GM21360 (cell line): ENCODE results near the gene CRACR2B.

ENCODE experiments used
- ATAC-seq: cut with Tn5 transposase; IDR thresholded peaks from one replicate; pipeline ENCODE4 v1.9.1; 2021; ENCODE audit warnings: mild to moderate bottlenecking, moderate library complexity; ENCODE audit not compliant: unreplicated experiment

The CRACR2B gene

DNA sequence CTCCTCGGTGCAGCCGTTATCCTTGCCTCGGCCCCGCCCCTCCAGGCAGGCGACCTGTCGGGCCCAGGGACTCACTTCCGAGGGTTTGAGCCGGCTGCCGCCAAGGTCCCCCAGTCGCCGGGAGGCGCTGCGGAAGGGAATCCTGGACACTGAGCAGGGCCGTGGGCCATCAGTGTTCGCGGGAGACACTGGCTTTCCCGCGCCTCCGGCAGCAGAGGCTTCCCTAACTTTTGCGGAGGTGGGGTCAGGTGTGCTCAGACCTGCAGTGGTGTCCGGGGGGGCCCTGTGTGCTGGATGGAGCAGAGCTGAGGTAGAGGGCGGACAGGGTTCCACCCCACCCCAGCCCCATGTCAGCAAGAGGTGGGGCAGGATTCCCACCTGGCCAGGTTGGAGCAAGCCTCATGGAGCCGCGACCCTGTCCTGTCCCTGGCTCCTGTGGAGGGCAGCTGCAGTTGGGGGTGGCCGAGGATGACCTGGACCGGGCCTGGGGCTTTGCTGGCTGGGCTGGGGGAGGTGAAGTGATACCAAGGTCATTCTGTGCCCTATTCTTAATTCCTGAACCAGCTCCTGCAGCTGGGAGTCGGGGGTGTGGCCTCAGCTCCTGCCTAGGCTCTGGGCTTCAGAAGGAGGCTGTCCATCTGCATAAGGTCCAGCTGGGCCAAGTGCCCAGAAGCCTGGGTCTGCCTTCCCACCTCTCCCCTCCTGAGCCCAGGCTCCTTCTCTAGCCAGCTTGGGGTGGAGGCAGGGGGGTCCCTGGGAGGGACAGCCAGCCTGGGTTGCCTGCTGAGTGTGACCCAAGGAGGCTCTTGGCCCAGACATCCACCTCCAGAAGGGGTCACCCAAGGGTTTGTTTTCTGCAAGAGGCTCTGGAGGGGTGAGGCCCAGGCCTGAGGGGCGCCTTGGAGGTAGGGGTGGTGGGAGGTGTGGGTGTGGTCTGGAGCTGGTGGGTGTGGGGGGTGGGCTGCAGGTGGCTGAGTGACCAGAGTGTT is 23.4 kb downstream of the CRACR2B start:
- no peak for ATAC-seq

- ATAC-seq, result no peak
Observed at GRCh38 chr11:852762-853161, 25.0 kb downstream of the CRACR2B start.

DNA sequence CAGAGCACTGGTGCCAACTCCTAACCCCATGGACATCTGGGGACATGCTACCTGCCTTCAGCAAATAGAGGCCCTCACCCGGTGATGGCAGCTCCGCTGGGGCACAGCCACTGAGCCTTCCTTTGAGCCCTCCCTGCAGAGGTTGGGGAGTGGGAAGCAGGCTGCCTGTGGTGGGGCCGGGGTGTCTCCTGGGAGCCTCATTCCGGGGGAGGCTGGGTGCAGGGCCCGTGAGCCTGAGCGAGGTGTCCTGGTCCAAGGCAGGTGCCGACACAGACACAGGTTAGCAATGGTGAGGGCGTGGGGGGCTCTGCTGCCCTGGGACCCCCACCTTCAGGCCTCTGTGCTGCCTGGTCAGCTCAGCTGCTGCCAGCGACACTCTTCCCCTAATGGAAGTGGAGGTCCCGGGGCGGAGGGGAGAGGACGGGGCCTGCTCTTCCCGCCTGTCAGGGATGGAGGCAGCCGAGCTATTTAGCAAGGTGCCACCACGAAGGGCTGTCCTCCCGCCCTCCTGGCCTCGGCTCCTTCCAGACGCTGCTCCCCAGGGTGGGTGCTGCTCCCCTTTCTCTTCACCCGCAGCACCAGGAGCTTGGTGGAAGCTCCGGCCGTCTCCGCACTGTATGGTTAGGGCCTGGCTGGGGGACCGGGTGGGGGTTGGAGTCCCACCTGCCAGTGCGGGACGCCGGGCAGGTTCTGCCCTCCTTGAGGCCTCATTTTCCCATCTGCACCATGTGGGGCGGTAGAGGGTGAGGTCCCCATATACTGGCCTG is 26.1 kb downstream of the CRACR2B start:
- ATAC-seq, result no peak

- ATAC-seq, result no peak
Observed at GRCh38 chr11:854601-855329, 27.0 kb downstream of the CRACR2B start.

DNA sequence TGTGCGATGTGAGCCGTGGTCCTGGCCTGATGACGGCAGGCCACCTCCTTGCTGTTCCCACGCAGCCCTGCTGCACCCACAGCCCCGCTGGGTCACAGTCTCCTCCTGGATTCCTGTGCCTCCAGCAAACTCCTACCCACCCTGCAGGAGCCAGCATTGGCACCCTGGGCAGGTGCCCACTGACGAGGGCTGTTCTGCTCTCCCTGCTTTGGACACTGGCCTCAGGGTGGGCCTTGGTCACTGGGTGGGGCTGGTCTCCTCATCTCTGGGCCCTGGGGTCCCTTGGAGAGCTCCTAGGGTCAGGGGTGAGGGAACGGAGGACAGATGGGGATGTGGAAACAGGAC is 27.6 kb downstream of the CRACR2B start:
- no peak for ATAC-seq

- ATAC-seq, result no peak
Observed at GRCh38 chr11:855796-856195, 28.1 kb downstream of the CRACR2B start.

- no peak for ATAC-seq
Observed at GRCh38 chr11:856397-856796, 28.7 kb downstream of the CRACR2B start.

DNA sequence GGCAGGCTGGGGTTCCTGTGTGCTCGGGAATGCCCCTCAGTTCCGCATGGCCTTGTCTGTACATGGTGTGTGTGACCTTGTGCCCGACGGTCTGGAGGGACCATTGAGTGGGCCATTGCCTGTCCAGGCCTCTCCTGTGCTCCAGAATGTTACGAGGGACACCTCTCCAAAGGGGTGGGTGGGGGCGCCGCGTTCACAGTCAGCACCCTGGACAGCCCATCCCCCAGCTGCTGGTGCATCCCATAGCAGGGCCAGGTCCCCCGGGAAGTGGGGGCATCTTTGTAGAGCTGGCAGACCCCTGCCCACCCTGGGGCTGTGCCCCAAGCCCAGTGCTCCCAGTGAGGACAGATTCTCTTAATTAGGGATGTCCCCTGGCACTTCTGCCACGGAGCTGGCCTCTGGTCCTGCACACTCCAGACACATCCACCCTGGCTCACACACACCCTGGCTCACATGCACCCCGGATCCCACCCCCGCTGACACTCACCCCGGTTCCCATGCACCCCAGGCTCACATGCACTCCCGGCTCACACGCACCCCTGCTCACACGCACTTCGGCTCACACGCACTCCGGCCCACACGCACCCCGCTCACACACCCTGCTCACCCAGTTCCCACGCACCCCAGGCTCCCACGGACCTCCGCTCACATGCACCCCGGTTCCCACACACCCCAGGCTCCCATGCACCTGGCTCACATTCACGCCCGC is 30.5 kb downstream of the CRACR2B start:
- no peak for ATAC-seq

- no peak for ATAC-seq
Observed at GRCh38 chr11:858762-859339, 31.1 kb downstream of the CRACR2B start.

GRCh38 chr11:859394-860131 is 31.8 kb downstream of the CRACR2B start:
- ATAC-seq, result no peak

DNA sequence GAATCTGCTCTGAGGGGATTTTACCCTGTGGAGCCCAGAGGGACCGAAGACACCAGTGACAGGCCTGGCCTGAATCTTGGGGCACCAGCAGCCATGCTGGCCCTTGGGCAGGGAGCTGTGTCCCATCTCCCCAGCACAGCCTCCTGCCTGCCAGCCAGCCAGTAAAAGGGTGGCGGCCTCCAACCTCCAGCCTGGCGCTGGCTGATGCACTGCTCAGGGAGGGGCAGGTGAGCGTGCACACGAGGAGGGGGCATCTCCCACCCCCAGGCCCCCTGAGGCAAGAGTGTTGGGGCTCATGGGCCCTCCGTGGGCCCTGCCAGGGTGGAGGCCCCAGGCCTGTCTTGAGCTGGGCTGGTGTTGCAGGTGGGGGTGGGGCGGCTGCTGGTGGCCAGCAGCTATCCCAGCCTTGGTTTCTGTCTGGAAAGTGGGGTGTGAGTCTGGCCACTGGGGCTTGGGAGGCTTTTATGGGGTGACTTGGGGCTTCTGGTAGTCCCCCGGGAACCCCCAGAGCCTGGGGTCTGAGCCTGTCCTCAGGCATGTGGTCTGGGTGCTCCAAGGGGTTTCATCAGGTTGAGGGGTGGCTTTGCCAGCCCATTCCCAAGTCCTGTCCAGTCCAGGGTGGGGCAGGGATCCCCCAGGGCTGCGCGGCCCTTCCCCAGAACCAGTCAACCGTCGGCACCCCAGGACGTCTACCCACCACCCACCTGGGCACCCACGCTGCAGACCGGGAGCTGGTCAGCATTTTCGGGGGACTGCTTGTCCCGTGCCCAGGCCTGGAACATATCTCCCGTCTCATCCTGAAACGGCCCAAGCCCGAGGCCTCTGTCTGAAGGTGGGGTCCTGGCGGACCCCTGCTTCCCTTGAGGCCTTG is 32.8 kb downstream of the CRACR2B start:
- ATAC-seq, result no peak

DNA sequence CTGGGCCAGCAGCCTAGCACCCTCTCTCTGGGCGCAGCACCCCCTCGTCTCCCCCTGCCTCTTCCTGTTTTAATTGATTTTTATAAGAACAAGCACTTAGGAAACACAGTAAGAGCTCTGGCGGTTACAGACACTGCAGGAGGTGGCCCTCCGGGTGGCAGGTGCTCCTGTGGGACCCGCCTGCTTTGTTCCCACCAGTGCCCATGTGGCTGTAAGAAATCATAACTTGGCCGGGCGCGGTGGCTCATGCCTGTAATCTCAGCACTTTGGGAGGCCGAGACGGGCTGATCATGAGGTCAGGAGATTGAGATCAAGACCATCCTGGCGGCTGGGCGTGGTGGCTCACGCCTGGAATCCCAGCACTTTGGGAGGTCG is 33.4 kb downstream of the CRACR2B start:
- ATAC-seq, result no peak

DNA sequence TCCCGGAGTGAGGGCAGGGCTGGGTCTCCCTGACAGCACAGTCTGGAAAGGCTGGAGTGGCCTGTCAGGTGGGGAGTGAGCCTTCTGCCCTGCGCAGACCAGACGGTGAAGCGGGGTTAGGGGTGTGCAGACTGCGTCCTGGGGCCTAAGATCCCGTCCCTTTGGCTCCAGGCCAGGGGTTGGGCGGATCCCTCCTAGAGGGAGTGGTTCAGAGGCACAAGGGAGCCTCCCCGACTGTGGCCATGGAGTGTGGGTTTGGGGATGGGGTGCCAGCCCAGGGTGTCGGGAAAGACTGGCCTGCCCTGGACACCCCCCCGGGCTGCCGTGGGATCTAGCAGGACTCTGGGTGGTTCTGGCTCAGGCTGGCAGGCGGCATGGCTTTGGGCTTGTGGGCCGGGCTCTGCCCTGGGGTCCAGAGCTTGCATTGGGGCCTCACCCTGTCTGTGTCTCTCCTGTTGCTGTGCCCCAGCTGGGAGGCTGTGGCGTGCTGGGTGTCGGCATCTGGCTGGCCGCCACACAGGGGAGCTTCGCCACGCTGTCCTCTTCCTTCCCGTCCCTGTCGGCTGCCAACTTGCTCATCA is 34.5 kb downstream of the CRACR2B start:
- ATAC-seq, result no peak

DNA sequence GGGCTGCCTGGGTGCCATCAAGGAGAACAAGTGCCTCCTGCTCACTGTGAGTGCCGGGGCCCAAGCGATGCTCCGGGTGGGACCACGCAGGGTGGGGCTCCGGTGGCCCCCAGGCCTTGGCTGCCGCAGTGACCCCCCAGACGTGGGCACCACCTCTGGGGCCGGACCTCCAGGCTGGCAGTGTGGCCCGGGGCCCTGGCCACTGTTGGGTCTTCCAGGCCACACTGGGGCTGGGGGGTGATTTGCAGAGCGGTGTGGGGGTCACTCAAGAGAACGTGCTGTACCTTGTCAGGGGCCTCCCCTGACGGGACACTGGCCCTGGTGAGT is 34.9 kb downstream of the CRACR2B start:
- ATAC-seq, result no peak

GRCh38 chr11:863023-863909 is 35.5 kb downstream of the CRACR2B start:
- no peak for ATAC-seq

DNA sequence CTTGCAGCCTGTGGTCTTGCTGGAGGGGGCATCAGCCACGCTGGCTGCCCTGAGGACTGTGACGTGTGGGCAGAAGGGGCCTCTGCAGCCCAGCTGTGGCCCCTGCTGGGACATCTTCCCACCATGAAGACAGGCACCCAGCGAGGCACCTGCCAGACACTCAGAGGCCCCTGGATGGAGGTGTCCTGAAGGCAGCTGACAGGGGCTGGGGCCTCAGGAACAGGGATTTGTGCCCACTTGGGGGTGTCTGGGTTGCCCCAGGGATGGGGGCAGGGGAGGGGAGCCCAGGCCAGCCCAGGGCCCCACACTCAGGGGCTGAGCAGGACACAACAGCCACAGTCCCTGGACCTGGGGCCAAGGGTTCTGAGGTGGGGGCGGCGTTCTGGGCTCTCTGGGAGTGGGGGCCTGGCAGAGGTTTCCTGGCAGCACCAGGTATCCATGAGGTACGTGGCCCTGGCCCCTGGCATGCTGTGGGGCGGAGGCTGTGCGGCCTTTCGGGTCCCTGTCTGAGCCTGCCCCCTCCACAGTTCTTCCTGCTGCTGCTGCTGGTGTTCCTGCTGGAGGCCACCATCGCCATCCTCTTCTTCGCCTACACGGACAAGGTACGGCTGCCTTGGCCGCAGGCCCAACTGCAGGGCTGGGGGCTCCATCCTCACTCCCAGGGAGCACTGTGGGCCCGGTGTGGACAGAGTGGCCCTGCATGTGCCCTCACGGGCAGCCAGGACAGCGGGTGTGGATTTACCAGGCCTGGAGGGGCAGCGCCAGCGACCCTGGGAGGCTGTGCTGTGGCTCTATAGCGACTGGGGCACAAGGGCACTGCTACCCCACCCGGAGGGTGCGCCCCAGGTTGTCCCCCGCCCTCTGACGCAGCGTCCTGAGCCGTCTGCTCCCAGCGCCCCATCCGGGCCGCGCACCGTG is 36.5 kb downstream of the CRACR2B start:
- ATAC-seq, result no peak

GRCh38 chr11:864898-865297 is 37.2 kb downstream of the CRACR2B start:
- no peak for ATAC-seq
